HepG2 (cell line): ENCODE measurements around the gene MAMSTR. TPM values are rescaled to one million over a fixed set of nuclear protein-coding genes. Genes with fewer than 3 reads are reported as not detected.

Source experiments
- CREB1 ChIP-seq, 2 experiments: fragments of 450-650 bp in 1 of 2; IDR thresholded peaks; 2 replicates each; pipeline ENCODE4 v1.6.1; 2016 to 2017; ENCODE audit warnings: control low read depth in 1 of 2, mild to moderate bottlenecking in 1 of 2, missing compliant biosample characterization in 1 of 2, missing genetic modification characterization in 1 of 2
- EEA1 ChIP-seq: sonication (generic); formaldehyde crosslinking; IDR thresholded peaks from 2 replicates; pipeline ENCODE4 v1.5.1; 2020; ENCODE audit warnings: mild to moderate bottlenecking, missing genetic modification reagents, borderline replicate concordance
- ELF1 ChIP-seq: sonication (generic); formaldehyde crosslinking; IDR thresholded peaks from 2 replicates; pipeline ENCODE4 v1.4.0; 2020; ENCODE audit warnings: missing genetic modification reagents
- GABPB1 ChIP-seq: IDR thresholded peaks from 2 replicates; pipeline ENCODE4 v1.6.1; 2016; ENCODE audit warnings: mild to moderate bottlenecking, missing genetic modification reagents, moderate library complexity, missing compliant biosample characterization
- GATAD2A ChIP-seq: IDR thresholded peaks from 2 replicates; pipeline ENCODE4 v1.6.1; 2016
- SMC3 ChIP-seq: IDR thresholded peaks from 2 replicates; pipeline ENCODE4 v1.6.1; 2011; ENCODE audit warnings: low read length, improper control_type of control experiment
- SUZ12 ChIP-seq: fragments of 150-350 bp; IDR thresholded peaks from 2 replicates; pipeline ENCODE4 v1.6.1; 2014; ENCODE audit warnings: low read depth, low read length
- ZNF446 ChIP-seq: sonication (generic); formaldehyde crosslinking; IDR thresholded peaks from 2 replicates; pipeline ENCODE4 v1.5.0; 2020; ENCODE audit warnings: mild to moderate bottlenecking, missing genetic modification reagents
- ZNF503 ChIP-seq: sonication (generic); formaldehyde crosslinking; IDR thresholded peaks from 2 replicates; pipeline ENCODE4 v1.4.0; 2020; ENCODE audit warnings: missing genetic modification reagents
- polyA plus RNA-seq, 8 experiments: library from polyadenylated mRNA; depleted of rRNA in 3 of 8; stranded (reverse) in 7 of 8; unstranded in 1 of 8; fragments of >200 nt; fragmentation: Illumina TruSeq in 4 of 8; extraction: Trizol in 4 of 8; gene quantifications; 2 replicates each; pipeline versions ENCODE4 v1.2.1 to v1.2.3, GENCODE V29; 2011 to 2016; ENCODE audit warnings: low read depth in 4 of 8, missing spikeins in 1 of 8, mixed read lengths in 1 of 8; ENCODE audit not compliant: insufficient read depth in 1 of 8
- total RNA-seq, 5 experiments: library from RNA; depleted of rRNA; stranded (reverse); fragments of >200 nt; fragmentation: Illumina TruSeq; extraction: Trizol; gene quantifications; 2 replicates each; pipeline ENCODE4 v1.2.3, GENCODE V29; 2016; ENCODE audit warnings: low read depth in 1 of 5
- TF ChIP-seq, protein P1 (sequence below): sonication (generic); formaldehyde crosslinking; IDR thresholded peaks from 2 replicates; pipeline ENCODE4 v1.4.0; 2020; ENCODE audit warnings: missing genetic modification reagents
- TF ChIP-seq, protein P2 (sequence below): sonication (generic); formaldehyde crosslinking; conservative IDR thresholded peaks from 2 replicates; pipeline ENCODE4 v1.8.0; 2022; ENCODE audit warnings: missing genetic modification reagents

Gene MAMSTR
- total and polyA plus RNA-seq, 2 of the 13 experiments (the other 11 are each of a cell fraction or from before 2014, with no cell fraction given), result 2.2 to 2.4 TPM

- TF ChIP-seq, protein P1, sequence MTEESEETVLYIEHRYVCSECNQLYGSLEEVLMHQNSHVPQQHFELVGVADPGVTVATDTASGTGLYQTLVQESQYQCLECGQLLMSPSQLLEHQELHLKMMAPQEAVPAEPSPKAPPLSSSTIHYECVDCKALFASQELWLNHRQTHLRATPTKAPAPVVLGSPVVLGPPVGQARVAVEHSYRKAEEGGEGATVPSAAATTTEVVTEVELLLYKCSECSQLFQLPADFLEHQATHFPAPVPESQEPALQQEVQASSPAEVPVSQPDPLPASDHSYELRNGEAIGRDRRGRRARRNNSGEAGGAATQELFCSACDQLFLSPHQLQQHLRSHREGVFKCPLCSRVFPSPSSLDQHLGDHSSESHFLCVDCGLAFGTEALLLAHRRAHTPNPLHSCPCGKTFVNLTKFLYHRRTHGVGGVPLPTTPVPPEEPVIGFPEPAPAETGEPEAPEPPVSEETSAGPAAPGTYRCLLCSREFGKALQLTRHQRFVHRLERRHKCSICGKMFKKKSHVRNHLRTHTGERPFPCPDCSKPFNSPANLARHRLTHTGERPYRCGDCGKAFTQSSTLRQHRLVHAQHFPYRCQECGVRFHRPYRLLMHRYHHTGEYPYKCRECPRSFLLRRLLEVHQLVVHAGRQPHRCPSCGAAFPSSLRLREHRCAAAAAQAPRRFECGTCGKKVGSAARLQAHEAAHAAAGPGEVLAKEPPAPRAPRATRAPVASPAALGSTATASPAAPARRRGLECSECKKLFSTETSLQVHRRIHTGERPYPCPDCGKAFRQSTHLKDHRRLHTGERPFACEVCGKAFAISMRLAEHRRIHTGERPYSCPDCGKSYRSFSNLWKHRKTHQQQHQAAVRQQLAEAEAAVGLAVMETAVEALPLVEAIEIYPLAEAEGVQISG (CRISPR knock-in tag), result 0 out of 2 replicates have a peak, but pooled peaks have one; percentile 31
- TF ChIP-seq EEA1 (CRISPR knock-in tag), result no peak
- no peak for TF ChIP-seq ZNF503 (CRISPR knock-in tag)
- TF ChIP-seq SMC3, result no peak
- TF ChIP-seq ELF1 (CRISPR knock-in tag), result peak; percentile 16; the same call in 1 of the 2 replicates
- TF ChIP-seq ZNF446, result no peak
- TF ChIP-seq, protein P2, sequence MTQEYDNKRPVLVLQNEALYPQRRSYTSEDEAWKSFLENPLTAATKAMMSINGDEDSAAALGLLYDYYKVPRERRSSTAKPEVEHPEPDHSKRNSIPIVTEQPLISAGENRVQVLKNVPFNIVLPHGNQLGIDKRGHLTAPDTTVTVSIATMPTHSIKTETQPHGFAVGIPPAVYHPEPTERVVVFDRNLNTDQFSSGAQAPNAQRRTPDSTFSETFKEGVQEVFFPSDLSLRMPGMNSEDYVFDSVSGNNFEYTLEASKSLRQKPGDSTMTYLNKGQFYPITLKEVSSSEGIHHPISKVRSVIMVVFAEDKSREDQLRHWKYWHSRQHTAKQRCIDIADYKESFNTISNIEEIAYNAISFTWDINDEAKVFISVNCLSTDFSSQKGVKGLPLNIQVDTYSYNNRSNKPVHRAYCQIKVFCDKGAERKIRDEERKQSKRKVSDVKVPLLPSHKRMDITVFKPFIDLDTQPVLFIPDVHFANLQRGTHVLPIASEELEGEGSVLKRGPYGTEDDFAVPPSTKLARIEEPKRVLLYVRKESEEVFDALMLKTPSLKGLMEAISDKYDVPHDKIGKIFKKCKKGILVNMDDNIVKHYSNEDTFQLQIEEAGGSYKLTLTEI, result no peak
- TF ChIP-seq CREB1 (IDR thresholded peaks at IDR 0.05), result peak; percentile 95
- no peak; the same call in 1 of the 2 replicates for TF ChIP-seq CREB1 (CRISPR knock-in tag; IDR thresholded peaks at IDR 0.05)
- peak; percentile 82 for TF ChIP-seq SUZ12
- TF ChIP-seq GABPB1 (CRISPR knock-in tag), result peak; percentile 44; the same call in 1 of the 2 replicates
- TF ChIP-seq GATAD2A (CRISPR knock-in tag), result peak; percentile 17; the same call in 1 of the 2 replicates
These were observed 27.4 kb upstream of the MAMSTR start, which contains the start of gene IZUMO1 (continued) for GRCh38 chr19:48746738-48747575.
